ENCODE results near the gene UGT2B15. TPM values are rescaled to one million over a fixed set of nuclear protein-coding genes. Genes with fewer than 3 reads are reported as not detected.
"Not testable (repeated sequence)": the region's sequence is repeated elsewhere in the genome, so short reads cannot be mapped to it uniquely, and the experiment has no call there.

Gene UGT2B15
- 0.11 TPM in 1 of 3 replicates, not detected in the others for total RNA-seq

- H3K4me3 Mint-ChIP-seq; H3K4me1 Mint-ChIP-seq; H3K27ac Mint-ChIP-seq; H3K36me3 Mint-ChIP-seq; H3K27me3 Mint-ChIP-seq (ENCODE audit: low read depth); H3K9me3 Mint-ChIP-seq; DNase-seq (ENCODE audit: low spot score in 2 of 2, unreplicated experiment in 2 of 2): not testable (repeated sequence)
Measured at GRCh38 chr4:68670479-68670939, at the start of gene UGT2B15. TSS of gene UGT2B15 (minus strand) at chr4:68670652. CDS start at chr4:68670618, 34 bp downstream.

- peaks cover 8% of the 10 kb centered on the region for H3K9me3 Mint-ChIP-seq
- TF ChIP-seq CTCF (IDR thresholded peaks at IDR 0.05; ENCODE audit: unreplicated experiment), result no peak
- DNase-seq (ENCODE audit: low spot score in 2 of 2, unreplicated experiment in 2 of 2), result no peak
- no peak overlapping the region for H3K4me3 Mint-ChIP-seq
- H3K27ac Mint-ChIP-seq, result no peak overlapping the region
- H3K36me3 Mint-ChIP-seq, result no peaks in the 10 kb centered on the region
- no peaks in the 10 kb centered on the region for H3K27me3 Mint-ChIP-seq (ENCODE audit: low read depth)
- no peaks in the 10 kb centered on the region for H3K4me1 Mint-ChIP-seq
Measured at GRCh38 chr4:68719075-68719473, 48.6 kb upstream of the UGT2B15 start.

GRCh38 chr4:68718447-68719074, 48.1 kb upstream of the UGT2B15 start:
- Mint-ChIP-seq H3K9me3 (peaks cover 8% of the 10 kb centered on the region), H3K4me1 (no peaks in the 10 kb centered on the region), H3K4me3 (no peak overlapping the region), H3K36me3 (no peaks in the 10 kb centered on the region), H3K27me3 (ENCODE audit: low read depth) (no peaks in the 10 kb centered on the region), H3K27ac (no peak overlapping the region)
- no peak for TF ChIP-seq CTCF (IDR thresholded peaks at IDR 0.05; ENCODE audit: unreplicated experiment)
- no peak for DNase-seq (ENCODE audit: low spot score in 2 of 2, unreplicated experiment in 2 of 2)

- no peak for TF ChIP-seq CTCF (IDR thresholded peaks at IDR 0.05; ENCODE audit: unreplicated experiment)
- no peak for DNase-seq (ENCODE audit: low spot score in 2 of 2, unreplicated experiment in 2 of 2)
- Mint-ChIP-seq H3K27me3 (ENCODE audit: low read depth) (no peaks in the 10 kb centered on the region), H3K4me1 (no peaks in the 10 kb centered on the region), H3K27ac (no peak overlapping the region), H3K36me3 (no peaks in the 10 kb centered on the region), H3K9me3 (peaks cover 8% of the 10 kb centered on the region), H3K4me3 (no peak overlapping the region)
Measured at GRCh38 chr4:68717999-68718398, 47.5 kb upstream of the UGT2B15 start.

GRCh38 chr4:68714400-68714799, 43.9 kb upstream of the UGT2B15 start:
- Mint-ChIP-seq H3K4me3 (no peak overlapping the region), H3K27ac (no peak overlapping the region)

More at GRCh38 chr4:68714400-68714799, 43.9 kb upstream of the UGT2B15 start:
- TF ChIP-seq CTCF (IDR thresholded peaks at IDR 0.05; ENCODE audit: unreplicated experiment), result no peak
- H3K36me3 Mint-ChIP-seq, result no peaks in the 10 kb centered on the region
- H3K9me3 Mint-ChIP-seq, result no peaks in the 10 kb centered on the region
- no peaks in the 10 kb centered on the region for H3K4me1 Mint-ChIP-seq
- no peaks in the 10 kb centered on the region for H3K27me3 Mint-ChIP-seq (ENCODE audit: low read depth)
- DNase-seq (ENCODE audit: low spot score in 2 of 2, unreplicated experiment in 2 of 2), result no peak

Data from mesothelial cell of epicardium (in vitro differentiated cells).